K562 (cell line): ENCODE measurements around the gene ZNF407.

Source experiments
- FOS ChIP-seq: IDR thresholded peaks from 3 replicates; pipeline ENCODE4 v1.6.1; 2011; ENCODE audit not compliant: insufficient read length; ENCODE audit errors: extremely low read depth
- JUN ChIP-seq, 2 experiments: sonication (generic) in 1 of 2; formaldehyde crosslinking in 1 of 2; IDR thresholded peaks; 2 replicates each; pipeline versions ENCODE4 v1.6.1 to v1.8.0; 2012 to 2022; ENCODE audit warnings: borderline replicate concordance in 2 of 2, mild to moderate bottlenecking in 2 of 2, improper control_type of control experiment in 1 of 2, low read depth in 1 of 2, low read length in 1 of 2, missing genetic modification reagents in 1 of 2
- KDM1A ChIP-seq, 2 experiments: fragments of 450-650 bp; IDR thresholded peaks; 2 replicates each; pipeline ENCODE4 v1.6.1; 2016; ENCODE audit warnings: mild to moderate bottlenecking in 2 of 2
- POLR2A ChIP-seq: fragments of 450-650 bp; conservative IDR thresholded peaks from 2 replicates; pipeline ENCODE4 v1.6.1; 2016
- RCOR1 ChIP-seq, 2 experiments: IDR thresholded peaks; 2 replicates each; pipeline ENCODE4 v1.6.1; 2012; ENCODE audit warnings: low read depth in 2 of 2, low read length in 2 of 2, borderline replicate concordance in 1 of 2, improper control_type of control experiment in 1 of 2
- TAF1 ChIP-seq: IDR thresholded peaks from 2 replicates; pipeline ENCODE4 v1.6.1; 2011; ENCODE audit warnings: mild to moderate bottlenecking, low read length, moderate library complexity; ENCODE audit not compliant: insufficient read depth, control insufficient read depth, severe bottlenecking; ENCODE audit errors: extremely low read depth
- TCF7L2 ChIP-seq: fragments of 150-350 bp; IDR thresholded peaks from 2 replicates; pipeline ENCODE4 v1.6.1; 2016; ENCODE audit warnings: low read depth, mild to moderate bottlenecking, low read length, moderate library complexity
- TFE3 ChIP-seq: fragments of 450-650 bp; formaldehyde crosslinking; IDR thresholded peaks from 2 replicates; pipeline ENCODE4 v1.4.0; 2020; ENCODE audit warnings: mild to moderate bottlenecking, mixed read lengths

- no peak for TF ChIP-seq RCOR1 (IDR thresholded peaks at IDR 0.05; ENCODE audit: borderline replicate concordance in 1 of 2, low read depth in 2 of 2, low read length in 2 of 2)
- no peak for TF ChIP-seq KDM1A (IDR thresholded peaks at IDR 0.05)
- TF ChIP-seq TFE3 (CRISPR knock-in tag) = no peak
- TF ChIP-seq POLR2A = no peak
- TF ChIP-seq TAF1 = no peak
- TF ChIP-seq JUN (IDR thresholded peaks at IDR 0.05; ENCODE audit: borderline replicate concordance, low read depth, low read length) = no peak
- TF ChIP-seq JUN (CRISPR knock-in tag; IDR thresholded peaks at IDR 0.05; ENCODE audit: borderline replicate concordance) = no peak
- TF ChIP-seq TCF7L2 = no peak
- TF ChIP-seq FOS = no peak
These were observed 28.3 kb upstream of the ZNF407 start for GRCh38 chr18:74569401-74569800.
